BE2C (cell line): ENCODE measurements around the gene CCS.

ENCODE experiments used
- DNase-seq: peaks from one replicate; pipeline ENCODE4 v3.0.0-alpha.2; 2020
- H3K27me3 ChIP-seq: fragments of 250-450 bp; sonication (Bioruptor Pico); 2 replicates; pipeline ENCODE4 v1.5.1; 2020; ENCODE audit warnings: mild to moderate bottlenecking
- H3K36me3 ChIP-seq: fragments of 250-450 bp; sonication (Bioruptor Pico); 2 replicates; pipeline ENCODE4 v1.5.1; 2020; ENCODE audit warnings: mild to moderate bottlenecking
- H3K4me1 ChIP-seq: fragments of 250-450 bp; sonication (Bioruptor Pico); 2 replicates; pipeline ENCODE4 v1.5.1; 2020
- H3K4me3 ChIP-seq: 2 replicates; pipeline ENCODE4 v1.5.1; 2011; ENCODE audit warnings: low read depth, low read length
- H3K9me3 ChIP-seq: fragments of 250-450 bp; sonication (Bioruptor Pico); 2 replicates; pipeline ENCODE4 v1.5.1; 2020
- CTCF ChIP-seq: IDR thresholded peaks from 2 replicates; pipeline ENCODE4 v1.5.1; 2012; ENCODE audit warnings: mild to moderate bottlenecking, low read depth, low read length

Gene CCS

DNA sequence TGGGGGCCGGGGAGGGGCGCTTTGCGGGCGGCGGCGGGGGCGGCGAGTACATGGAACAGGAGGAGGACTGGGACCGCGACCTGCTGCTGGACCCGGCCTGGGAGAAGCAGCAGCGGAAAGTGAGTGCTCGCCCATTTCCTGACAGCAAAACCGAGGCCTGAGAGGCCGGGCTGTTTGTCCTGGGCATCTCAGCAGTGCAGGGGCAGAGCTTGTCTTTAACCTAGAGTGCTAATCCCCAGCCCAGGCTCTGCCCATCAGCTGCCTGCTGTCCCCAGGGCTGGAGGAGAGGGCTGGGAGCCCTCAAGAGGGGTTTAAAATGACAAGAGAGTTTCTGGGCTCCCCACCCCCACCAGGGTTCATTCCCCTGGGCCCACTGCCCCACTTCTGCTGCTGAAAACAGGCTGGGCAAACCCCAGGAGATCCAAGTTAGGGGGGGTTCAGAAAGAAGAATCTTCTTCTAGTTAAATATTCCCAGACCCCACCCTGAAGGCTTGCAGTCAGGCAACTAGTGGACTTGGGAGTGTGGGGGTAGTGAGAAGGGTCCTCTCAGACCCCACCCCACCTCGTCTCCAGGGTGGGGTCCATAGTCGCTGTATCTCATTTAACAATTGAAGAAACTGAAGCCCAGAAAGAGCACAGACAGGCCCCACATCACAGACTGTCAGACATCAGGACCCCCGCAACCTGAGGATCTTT, 45.9 kb upstream of the CCS start:
- no peak for DNase-seq
- no peaks in the 10 kb centered on the region for H3K36me3 ChIP-seq
- no peak overlapping the region for H3K4me3 ChIP-seq
- no peak for TF ChIP-seq CTCF
- H3K9me3 ChIP-seq, result no peaks in the 10 kb centered on the region
- H3K4me1 ChIP-seq, result no peaks in the 10 kb centered on the region; the same call in 1 of the 2 replicates
- no peaks in the 10 kb centered on the region for H3K27me3 ChIP-seq

- TF ChIP-seq CTCF, result no peak
- no peaks in the 10 kb centered on the region for H3K9me3 ChIP-seq
- no peaks in the 10 kb centered on the region for H3K36me3 ChIP-seq
- H3K4me1 ChIP-seq, result no peaks in the 10 kb centered on the region; the same call in 1 of the 2 replicates
- no peak for DNase-seq
- no peak overlapping the region for H3K4me3 ChIP-seq
- no peaks in the 10 kb centered on the region for H3K27me3 ChIP-seq
These were observed 45.3 kb upstream of the CCS start for GRCh38 chr11:66547662-66548009.

GRCh38 chr11:66548041-66548440, 44.9 kb upstream of the CCS start:
- Histone ChIP-seq H3K4me1 (no peaks in the 10 kb centered on the region; the same call in 1 of the 2 replicates), H3K9me3 (no peaks in the 10 kb centered on the region), H3K27me3 (no peaks in the 10 kb centered on the region), H3K36me3 (no peaks in the 10 kb centered on the region), H3K4me3 (no peak overlapping the region)
- no peak for DNase-seq
- no peak for TF ChIP-seq CTCF

DNA sequence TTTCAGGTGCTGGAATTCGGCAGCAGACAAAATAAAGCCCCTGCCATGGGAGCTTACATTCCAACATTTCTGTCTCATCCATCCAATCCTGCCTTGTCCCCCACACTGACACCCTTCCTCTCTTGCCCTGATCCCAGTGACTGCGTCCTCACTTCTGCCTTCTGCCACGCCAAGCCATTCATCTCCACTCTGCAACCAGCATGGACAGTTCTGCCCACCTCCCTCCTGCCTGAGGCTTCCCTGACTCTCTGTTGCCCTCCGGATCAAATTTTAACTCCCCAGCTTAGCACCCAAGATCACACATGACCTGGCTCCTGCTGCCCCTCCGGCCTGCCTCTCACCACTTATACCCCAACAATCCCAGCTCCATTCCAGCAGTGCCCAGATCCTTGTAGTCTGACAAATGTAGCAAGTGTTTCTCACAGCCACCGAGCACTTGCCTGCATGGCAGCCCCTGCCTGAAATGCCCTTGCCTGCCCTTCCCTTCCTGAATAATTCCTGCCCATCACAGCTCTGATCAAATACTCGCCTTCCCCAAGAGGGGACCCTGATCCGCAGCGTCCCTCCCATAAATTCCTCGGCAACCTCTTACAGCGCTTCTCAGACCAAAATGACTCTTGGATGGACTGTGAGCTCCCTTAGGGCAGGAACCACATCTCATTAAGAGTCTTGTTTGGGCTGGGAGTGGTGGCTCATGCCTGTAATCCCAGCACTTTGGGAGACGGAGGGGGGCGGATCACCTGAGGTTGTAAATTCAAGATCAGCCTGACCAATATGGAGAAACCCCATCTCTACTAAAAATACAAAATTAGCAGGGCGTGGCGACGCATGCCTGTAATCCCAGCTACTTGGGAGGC, 44.0 kb upstream of the CCS start:
- Histone ChIP-seq H3K4me3 (no peak overlapping the region), H3K36me3 (no peaks in the 10 kb centered on the region), H3K9me3 (no peaks in the 10 kb centered on the region), H3K27me3 (no peaks in the 10 kb centered on the region), H3K4me1 (no peaks in the 10 kb centered on the region; the same call in 1 of the 2 replicates)
- TF ChIP-seq CTCF, result no peak
- no peak for DNase-seq

- DNase-seq, result no peak
- no peaks in the 10 kb centered on the region for H3K36me3 ChIP-seq
These were observed 43.3 kb upstream of the CCS start for GRCh38 chr11:66549696-66550095.

More at GRCh38 chr11:66549696-66550095, 43.3 kb upstream of the CCS start:
- Histone ChIP-seq H3K4me3 (no peak overlapping the region), H3K4me1 (no peaks in the 10 kb centered on the region), H3K27me3 (no peaks in the 10 kb centered on the region), H3K9me3 (no peaks in the 10 kb centered on the region)
- no peak for TF ChIP-seq CTCF
